HepG2 (cell line): ENCODE data around the gene KHK. TPM values are rescaled to one million over a fixed set of nuclear protein-coding genes. Genes with fewer than 3 reads are reported as not detected.
A peak's percentile ranks its signal among the peaks of the same experiment; 100 is the strongest.

Source experiments
- ATAD3A ChIP-seq: sonication (generic); formaldehyde crosslinking; IDR thresholded peaks from 2 replicates; pipeline ENCODE4 v1.4.0; 2020; ENCODE audit warnings: missing genetic modification reagents
- ATRX ChIP-seq: sonication (generic); formaldehyde crosslinking; IDR thresholded peaks from 2 replicates; pipeline ENCODE4 v1.4.0; 2020; ENCODE audit warnings: missing genetic modification reagents, borderline replicate concordance
- BCLAF1 ChIP-seq: fragments of 450-650 bp; IDR thresholded peaks from 2 replicates; pipeline ENCODE4 v1.6.1; 2017; ENCODE audit warnings: mild to moderate bottlenecking
- CTCF ChIP-seq: sonication (generic); formaldehyde crosslinking; IDR thresholded peaks from 2 replicates; pipeline ENCODE4 v1.5.0; 2020; ENCODE audit warnings: mild to moderate bottlenecking, missing genetic modification reagents, moderate library complexity
- GMEB2 ChIP-seq: IDR thresholded peaks from 2 replicates; pipeline ENCODE4 v1.6.1; 2016; ENCODE audit warnings: missing biosample characterization, missing genetic modification reagents, low read depth
- MEIS1 ChIP-seq: sonication (generic); formaldehyde crosslinking; IDR thresholded peaks from 2 replicates; pipeline ENCODE4 v1.9.0; 2021; ENCODE audit warnings: mild to moderate bottlenecking, missing genetic modification reagents, moderate library complexity, borderline replicate concordance
- RAD51 ChIP-seq: fragments of 450-650 bp; IDR thresholded peaks from 2 replicates; pipeline ENCODE4 v1.6.1; 2016; ENCODE audit warnings: borderline replicate concordance
- SIN3B ChIP-seq: fragments of 150-350 bp; IDR thresholded peaks from 2 replicates; pipeline ENCODE4 v1.6.1; 2014; ENCODE audit warnings: low read length
- TFDP1 ChIP-seq: IDR thresholded peaks from 2 replicates; pipeline ENCODE4 v1.6.1; 2016; ENCODE audit warnings: missing compliant biosample characterization, missing genetic modification reagents, borderline replicate concordance
- ZBTB44 ChIP-seq: sonication (generic); formaldehyde crosslinking; IDR thresholded peaks from 2 replicates; pipeline ENCODE4 v1.4.0; 2020; ENCODE audit warnings: missing genetic modification reagents
- ZMAT5 ChIP-seq: sonication (generic); formaldehyde crosslinking; IDR thresholded peaks from 2 replicates; pipeline ENCODE4 v1.5.0; 2020; ENCODE audit warnings: mild to moderate bottlenecking, low read depth, missing genetic modification reagents, borderline replicate concordance
- ZNF256 ChIP-seq: sonication (generic); formaldehyde crosslinking; conservative IDR thresholded peaks from 2 replicates; pipeline ENCODE4 v1.4.0; 2020; ENCODE audit warnings: missing genetic modification reagents
- ZNF619 ChIP-seq: sonication (generic); formaldehyde crosslinking; IDR thresholded peaks from 2 replicates; pipeline ENCODE4 v1.4.0; 2020; ENCODE audit warnings: mild to moderate bottlenecking, missing genetic modification reagents
- ZNF841 ChIP-seq: sonication (generic); formaldehyde crosslinking; IDR thresholded peaks from 2 replicates; pipeline ENCODE4 v1.8.1; 2023; ENCODE audit warnings: missing genetic modification reagents, borderline replicate concordance
- ZSCAN21 ChIP-seq: sonication (generic); formaldehyde crosslinking; IDR thresholded peaks from 2 replicates; pipeline ENCODE4 v1.8.0; 2022; ENCODE audit warnings: mild to moderate bottlenecking, missing genetic modification reagents, moderate library complexity, borderline replicate concordance
- polyA plus RNA-seq, 8 experiments: library from polyadenylated mRNA; depleted of rRNA in 3 of 8; stranded (reverse) in 7 of 8; unstranded in 1 of 8; fragments of >200 nt; fragmentation: Illumina TruSeq in 4 of 8; extraction: Trizol in 4 of 8; gene quantifications; 2 replicates each; pipeline versions ENCODE4 v1.2.1 to v1.2.3, GENCODE V29; 2011 to 2016; ENCODE audit warnings: low read depth in 4 of 8, missing spikeins in 1 of 8, mixed read lengths in 1 of 8; ENCODE audit not compliant: insufficient read depth in 1 of 8
- total RNA-seq, 5 experiments: library from RNA; depleted of rRNA; stranded (reverse); fragments of >200 nt; fragmentation: Illumina TruSeq; extraction: Trizol; gene quantifications; 2 replicates each; pipeline ENCODE4 v1.2.3, GENCODE V29; 2016; ENCODE audit warnings: low read depth in 1 of 5

The KHK gene
- total and polyA plus RNA-seq, 2 of the 13 experiments (the other 11 are each of a cell fraction or from before 2014, with no cell fraction given) = 40.9 to 99.2 TPM

- TF ChIP-seq ZNF841 (CRISPR knock-in tag) (no peak), SIN3B (0 out of 2 replicates have a peak, but pooled peaks have one; percentile 26), ZMAT5 (CRISPR knock-in tag) (no peak), RAD51 (no peak), ZNF256 (CRISPR knock-in tag) (0 out of 2 replicates have a peak, but pooled peaks have one; percentile 63), ZNF619 (0 out of 2 replicates have a peak, but pooled peaks have one; percentile 69), ZSCAN21 (CRISPR knock-in tag) (no peak; the same call in 1 of the 2 replicates), MEIS1 (CRISPR knock-in tag) (peak; percentile 89; the same call in 1 of the 2 replicates), GMEB2 (CRISPR knock-in tag) (no peak), TFDP1 (CRISPR knock-in tag) (peak; percentile 57; the same call in 1 of the 2 replicates), CTCF (CRISPR knock-in tag) (peak; percentile 34), ATAD3A (CRISPR knock-in tag) (no peak), BCLAF1 (no peak), ZBTB44 (CRISPR knock-in tag) (no peak), ATRX (no peak)
Measured at GRCh38 chr2:27133905-27134780, 47.6 kb downstream of the KHK start, which contains the start of gene PREB (continued).
